Measurements from ENCODE around the gene SCGB3A2.

GRCh38 chr5:147906326-147907095 lies 28.0 kb downstream of the SCGB3A2 start, which contains the start of gene C5orf46:
- no peak for TF ChIP-seq ZNF274 (IDR thresholded peaks at IDR 0.05; ENCODE audit: low read depth, low read length)
- no peak for TF ChIP-seq YY1 (IDR thresholded peaks at IDR 0.05; ENCODE audit: insufficient read depth, insufficient read length)
- no peak for TF ChIP-seq SUZ12 (IDR thresholded peaks at IDR 0.05; ENCODE audit: extremely low read depth, insufficient read depth, insufficient read length)
